Measurements from ENCODE around the gene UBE3A.

The UBE3A gene

DNA sequence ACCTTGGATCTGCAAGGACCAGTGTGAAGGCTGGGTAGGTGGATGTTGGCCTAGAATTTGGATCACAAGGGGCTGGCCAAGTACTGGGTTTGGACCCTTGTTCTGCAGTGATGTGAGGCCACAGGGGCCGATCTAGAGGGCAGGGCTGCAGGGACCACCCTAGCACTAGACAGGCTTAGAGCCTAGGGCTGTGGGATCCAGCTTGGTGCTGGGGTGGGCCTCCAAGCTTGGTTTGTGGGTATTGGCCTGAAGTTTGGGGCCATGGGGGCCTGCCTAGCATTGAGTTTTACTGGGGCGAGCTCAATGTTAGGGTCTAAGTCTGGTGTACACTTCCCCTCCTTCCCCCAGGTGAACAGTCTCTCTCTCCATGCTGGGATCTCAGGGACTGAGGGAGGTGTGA, 36.5 kb downstream of the UBE3A start:
- DNase-seq, result no peak

DNA sequence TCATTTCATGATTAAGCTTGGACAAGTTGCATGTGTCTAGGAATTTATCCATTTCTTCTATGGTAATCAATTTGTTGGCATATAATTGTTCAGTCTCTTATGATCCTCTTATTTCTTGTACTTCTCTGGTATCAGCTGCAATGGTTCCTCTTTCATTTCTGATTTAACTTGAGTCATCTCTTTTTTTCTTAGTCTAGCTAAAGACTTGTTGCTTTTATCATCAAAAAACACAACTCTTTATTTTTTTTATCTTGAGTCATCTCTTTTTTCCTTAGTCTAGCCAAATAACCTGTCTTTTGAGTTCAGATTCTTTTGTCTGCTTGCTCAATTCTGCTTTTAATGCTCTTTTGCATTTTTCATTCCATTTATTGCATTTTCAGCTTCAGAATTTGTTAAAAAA, 37.3 kb downstream of the UBE3A start:
- DNase-seq, result no peak

DNA sequence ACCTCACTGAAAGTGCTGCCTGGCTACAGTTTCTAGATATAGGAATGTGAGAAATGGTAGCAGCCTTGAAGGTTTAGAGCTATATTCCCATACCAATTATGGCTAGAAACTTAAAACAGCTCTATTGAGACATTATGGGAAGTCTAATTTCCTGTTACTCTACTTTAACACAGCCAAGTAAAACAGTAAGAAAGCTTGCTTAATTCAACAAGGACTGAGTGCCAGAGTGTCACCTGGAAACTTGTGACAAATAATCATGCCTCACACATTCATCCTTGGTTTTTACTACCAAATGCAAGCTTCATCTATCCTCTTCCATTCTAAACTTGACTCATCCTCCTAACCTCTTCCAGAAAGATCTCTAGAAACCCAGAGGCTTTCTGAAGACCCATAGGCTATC, 41.7 kb downstream of the UBE3A start:
- DNase-seq, result no peak

DNA sequence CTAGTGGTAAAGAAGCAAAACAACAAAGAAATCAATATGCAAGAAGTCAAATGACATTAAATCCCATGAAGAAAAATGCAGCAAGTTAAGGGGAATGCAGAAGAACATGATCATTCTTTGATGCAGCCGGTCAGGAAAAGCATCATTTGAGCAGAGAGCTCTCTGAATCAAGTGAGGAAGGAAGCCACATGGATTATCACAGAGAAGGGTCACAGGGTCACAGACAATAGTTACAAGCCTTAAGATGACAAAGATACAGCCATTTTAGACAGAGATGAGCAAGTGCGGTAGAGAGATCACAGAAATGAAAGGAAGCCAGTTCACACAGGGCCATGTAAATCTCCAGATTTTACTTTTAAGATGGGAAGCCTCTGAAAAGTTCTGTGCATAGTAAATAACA, 43.9 kb downstream of the UBE3A start:
- DNase-seq, result no peak

DNA sequence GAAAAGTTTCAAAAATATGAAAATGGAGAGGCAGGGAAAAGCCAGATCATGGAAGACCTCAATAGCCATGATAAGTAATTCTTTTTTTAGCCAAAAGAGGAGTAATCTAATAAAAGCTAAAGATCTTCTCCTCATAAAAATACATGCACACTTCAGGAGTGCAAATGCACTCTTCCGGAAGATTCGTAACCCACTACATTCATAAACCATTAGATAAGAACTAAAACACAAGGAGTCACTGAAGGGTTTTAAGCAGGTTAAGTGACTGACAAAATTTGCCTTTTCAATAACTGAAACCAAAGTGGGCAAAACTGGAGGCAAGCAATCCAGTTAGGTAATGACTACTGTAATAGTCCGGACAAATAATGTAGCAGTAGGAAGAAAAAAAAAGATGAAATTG, 46.0 kb downstream of the UBE3A start:
- DNase-seq, result no peak

DNA sequence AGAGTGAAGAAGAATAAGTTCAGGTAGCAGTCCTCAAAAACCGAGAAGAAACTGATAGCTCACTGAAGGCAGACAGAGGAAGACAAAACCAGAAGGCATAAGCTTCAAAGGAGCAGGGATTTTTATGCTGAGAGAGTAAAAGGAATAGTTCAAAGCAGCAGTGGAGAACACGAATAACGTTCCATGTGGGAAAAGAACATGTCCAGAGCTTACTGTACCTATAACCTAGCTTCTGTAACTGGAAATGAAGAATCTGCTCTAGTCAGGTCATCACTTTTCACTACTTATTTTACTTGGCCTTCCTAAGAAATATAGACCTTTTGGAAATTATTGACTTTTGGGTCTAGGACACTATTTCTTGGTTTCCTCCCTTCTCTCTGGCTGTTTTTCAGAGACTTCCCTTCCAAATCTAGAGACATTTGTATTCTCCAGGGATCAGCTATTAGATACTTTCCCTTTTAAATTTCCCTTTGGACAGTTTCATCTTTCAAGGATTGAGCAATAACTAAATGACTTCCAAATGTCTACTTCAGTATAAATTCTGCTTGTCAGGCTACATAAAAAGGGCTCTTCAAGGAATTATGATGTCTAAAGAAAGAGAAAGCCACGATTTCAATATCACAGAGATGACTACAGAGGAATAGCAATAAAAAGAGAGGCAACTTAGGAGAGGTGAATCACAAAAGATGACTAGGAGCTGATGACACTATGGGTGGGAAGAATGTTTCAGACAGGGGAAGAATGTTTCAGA, 46.7 kb downstream of the UBE3A start:
- DNase-seq, result no peak

DNA sequence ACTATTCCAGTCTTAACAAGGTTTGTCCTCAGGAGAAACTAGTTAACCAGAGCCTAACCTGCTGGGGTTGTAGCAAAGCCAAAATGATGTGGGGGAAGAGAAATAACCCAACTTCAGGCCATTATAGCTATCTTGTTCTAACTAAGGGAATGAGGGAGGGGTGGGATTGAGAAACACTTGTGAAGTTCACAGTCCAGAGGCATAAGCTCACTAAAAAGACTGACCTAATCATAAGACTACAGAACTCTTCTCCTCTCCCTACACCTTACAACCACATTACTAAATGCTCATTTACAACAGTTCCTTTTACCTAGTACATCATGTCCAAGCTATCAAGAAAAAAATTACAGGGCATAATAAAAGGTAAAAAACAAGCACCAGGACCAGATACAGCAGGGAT, 52.8 kb downstream of the UBE3A start:
- DNase-seq, result no peak

DNA sequence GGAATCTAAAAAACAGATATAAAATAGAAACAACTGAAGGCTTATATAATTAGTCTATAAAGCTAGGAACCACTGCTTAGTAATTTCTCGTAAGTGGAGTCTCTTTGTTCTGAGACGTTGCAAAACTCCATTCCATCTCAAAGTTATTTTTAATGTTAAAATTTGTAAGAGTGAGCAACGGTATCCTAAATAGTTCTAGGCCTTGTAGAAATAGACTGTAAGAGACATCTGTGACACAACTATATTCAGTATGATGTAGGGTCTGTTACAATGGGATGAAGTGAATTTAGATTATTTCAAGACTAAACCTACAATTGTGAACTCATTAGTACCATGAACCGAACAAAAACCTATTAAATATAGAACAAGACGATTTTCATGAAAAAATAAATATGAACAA, 57.2 kb downstream of the UBE3A start:
- no peak for DNase-seq

DNA sequence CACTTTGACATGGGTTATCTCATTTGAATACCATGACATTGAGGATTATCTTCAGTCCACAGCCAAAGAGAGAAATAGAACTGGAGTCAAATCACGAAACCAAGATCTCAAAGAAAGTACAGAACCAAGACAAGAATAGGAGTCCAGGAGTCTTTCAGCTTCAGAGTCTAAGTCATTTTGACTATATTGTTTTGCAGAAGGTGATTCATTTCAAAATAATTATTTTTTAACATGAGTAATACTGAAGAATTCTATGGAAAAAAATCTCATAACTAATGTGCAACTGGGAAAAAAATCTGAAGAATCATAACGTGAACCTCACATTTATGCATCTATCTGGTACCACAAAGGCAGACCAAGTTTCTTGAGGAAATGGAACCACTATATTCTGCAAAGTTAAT, 60.3 kb downstream of the UBE3A start:
- no peak for DNase-seq

DNA sequence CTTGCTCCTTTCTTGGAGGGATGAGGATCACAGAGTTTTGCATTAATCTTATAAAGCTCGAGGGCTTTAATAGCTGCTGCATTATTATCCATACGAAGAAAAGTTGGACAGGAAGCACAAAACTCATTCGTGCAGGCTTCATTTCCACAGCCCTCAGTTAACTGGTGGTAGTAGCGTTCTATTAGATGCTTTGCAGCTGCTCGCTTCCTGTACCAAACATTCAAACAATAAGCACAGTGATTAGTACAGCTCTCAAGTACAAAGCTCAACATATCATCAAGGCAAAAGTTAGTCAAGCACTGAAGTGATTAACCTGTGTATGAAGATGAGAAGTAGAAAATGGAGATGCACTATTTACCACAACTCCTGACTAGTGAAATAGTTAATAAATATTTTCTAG, 63.3 kb downstream of the UBE3A start:
- DNase-seq, result no peak

DNA sequence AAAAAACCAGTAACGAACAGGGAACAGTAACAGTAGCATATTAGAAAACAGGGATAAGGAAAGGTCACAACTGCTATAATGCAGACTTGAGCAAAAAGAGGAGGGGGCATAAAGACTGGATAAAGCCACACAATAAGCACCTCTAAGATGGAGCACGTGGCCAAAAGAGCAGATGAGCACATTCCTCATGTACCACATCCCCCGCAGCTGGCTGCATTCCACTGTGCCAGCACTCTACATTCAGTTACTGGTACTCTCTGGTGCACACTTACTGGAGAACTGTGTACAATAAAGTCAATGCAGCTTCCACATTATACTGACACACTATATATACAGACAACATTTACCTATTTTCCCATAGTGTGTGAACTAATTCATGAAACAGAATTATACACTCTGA, 64.7 kb downstream of the UBE3A start:
- DNase-seq, result no peak

DNA sequence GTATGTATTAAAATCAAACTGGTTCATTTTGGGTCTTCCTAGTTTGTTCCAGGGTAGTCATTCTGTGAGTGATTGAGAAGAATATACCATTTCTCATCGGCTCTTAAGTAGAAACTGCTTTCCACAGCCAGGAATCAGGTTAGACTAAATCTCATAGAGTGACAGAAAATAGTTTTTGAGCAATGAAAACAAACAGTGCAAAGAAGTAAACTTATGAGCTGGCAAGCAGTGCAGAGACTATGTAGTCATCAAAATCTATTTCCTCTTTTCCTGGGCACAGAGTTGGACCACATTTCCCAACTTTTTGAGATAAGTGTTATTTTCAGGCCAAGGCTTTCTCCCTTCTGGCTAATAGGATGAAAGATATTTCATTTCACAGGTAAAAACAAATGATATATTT, 66.5 kb downstream of the UBE3A start:
- no peak for DNase-seq

DNA sequence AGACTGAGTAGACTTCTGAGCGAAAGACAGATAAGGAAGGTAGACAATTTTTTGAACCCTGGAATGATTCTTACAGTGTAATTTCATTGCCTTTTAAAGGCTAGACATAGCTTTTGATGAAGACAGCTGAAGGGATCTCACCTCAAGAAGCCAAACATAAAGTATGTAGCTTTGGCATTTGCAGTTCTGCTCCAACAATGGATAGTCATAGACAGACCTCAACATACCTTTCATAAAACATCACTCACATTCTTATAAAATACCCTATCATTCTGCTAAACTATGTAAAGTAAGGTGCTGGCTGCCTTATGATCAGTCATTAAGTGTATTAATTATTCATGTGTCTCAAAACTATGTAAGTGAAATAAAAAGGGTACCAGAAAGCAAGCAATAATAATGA, 70.0 kb downstream of the UBE3A start:
- DNase-seq, result no peak

DNA sequence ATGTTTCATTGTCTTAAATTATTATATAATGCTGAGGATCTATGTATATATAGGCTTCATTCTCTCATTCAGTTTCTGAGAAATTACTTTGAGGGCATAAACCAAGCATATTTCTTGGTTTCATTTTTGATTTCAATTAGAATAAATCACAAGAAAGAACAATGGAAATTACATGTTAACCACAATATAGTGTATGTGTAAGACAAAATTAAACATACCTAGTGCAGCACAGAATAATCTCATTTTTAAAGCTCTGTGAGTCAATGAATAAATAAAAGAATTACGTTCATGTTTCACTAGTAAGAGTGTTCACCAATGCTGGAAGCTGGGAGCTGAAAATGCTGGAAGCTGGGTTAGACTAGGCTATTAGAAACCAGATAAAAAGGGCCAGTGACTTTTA, 72.8 kb downstream of the UBE3A start:
- DNase-seq, result no peak

DNA sequence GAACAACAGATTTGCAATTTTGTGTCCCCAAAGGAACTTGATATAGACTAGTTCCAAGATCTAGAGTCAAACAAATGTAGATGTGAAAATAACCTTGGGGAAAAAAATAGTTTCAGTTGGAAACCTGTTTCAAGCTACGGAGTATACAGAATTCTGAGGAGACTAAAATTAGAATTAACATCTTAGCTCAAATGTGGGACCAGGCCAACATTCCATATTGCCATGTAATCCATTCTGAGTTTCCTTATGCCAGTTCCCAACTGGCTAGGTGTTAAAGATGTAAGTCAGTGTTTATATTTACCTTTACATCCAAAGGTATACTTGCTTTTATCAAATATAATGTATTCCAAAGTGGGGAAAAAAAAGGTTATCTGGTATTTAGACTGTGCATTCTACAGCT, 76.3 kb downstream of the UBE3A start:
- no peak for DNase-seq

DNA sequence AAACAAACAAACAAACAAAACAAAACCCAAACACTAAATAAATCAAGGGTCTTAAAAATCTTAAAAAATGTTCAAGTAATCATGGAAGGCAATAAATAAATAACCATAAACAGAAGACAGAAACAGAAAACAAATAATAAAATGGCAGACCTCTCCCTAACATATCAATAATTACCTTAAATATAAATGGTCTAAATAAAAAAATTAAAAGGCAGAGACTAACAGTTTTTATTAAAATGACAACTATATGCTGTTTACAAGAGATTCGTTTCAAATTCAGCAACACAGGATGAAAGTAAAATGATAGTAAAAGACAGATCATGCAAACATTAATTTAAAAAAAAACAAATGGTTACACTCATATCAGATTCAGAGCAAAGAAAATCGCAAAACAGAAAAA, 91.1 kb downstream of the UBE3A start:
- no peak for DNase-seq

DNA sequence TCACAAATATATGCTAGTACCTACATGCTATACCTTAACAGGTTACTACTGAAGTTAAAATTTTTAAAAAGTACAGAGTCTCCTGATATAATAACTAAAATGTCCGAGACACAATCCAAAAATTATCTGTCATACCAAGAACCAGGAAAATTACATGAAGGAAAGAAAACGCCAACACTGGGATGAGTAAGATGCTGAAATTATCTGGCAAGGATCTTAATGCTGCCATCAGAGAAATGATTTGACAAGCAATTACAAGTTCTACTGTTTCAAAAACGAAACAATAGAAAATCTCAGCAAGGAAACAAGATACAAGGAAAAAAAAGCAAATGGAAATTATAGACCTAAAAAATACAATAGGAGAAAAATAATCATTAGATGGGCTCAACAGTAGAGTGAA, 92.5 kb downstream of the UBE3A start:
- DNase-seq, result no peak

DNA sequence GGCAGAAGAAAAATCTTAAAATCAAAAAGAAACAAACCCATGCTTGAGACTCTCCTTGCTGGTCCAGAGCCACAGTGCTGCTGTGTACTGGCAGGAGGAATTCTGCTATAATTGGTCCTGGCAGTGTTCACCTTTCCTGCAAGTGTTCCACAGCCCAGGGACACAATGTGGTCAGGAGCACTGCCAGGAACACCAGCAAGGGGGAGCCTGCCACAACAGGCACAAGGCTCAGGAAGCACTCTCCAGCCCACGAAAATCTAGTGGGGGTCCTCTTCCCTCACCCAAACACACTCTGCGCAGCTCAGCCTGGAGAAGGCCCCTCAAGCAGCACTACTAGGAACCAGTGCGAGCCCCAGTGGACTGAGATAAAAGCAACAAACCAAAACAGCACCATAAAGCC, 92.9 kb downstream of the UBE3A start:
- no peak for DNase-seq

DNA sequence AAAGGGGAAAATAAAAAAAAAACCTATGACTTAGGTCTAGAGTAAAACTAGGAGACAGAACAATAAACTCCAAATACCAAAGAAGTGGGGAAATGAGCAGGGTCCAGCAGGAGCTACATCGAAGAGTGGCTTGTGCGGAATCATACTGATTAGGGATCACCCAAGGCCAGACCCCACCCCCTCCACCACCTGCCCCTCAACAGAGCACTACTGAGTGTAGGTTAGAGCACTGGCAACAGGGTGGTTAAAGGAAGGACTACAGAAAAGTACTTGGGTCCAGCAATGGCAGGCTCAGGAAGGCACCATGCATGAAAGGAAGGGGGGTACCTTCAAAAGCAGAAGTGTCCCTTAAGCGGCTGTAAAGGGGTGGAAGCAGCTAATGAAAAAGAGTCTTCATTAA, 96.2 kb downstream of the UBE3A start:
- no peak for DNase-seq

DNA sequence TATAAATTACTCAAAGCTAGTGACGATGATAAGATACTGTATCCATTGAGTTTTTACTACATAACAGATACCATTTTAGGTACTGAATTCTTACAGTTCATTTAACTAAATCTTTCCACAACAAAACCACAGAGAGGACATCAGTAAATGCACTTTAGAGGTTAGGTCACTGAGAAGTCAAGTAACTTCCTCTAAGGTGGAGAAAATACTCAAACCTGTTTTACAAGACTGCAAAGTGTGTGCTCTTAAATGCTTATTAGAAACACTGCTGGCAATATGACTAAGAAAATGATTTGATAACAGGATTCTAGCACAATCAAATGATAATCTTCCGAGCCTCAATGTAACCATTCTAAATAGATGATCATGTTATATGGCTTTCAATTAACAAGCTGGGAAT, 99.4 kb downstream of the UBE3A start:
- DNase-seq, result no peak

DNA sequence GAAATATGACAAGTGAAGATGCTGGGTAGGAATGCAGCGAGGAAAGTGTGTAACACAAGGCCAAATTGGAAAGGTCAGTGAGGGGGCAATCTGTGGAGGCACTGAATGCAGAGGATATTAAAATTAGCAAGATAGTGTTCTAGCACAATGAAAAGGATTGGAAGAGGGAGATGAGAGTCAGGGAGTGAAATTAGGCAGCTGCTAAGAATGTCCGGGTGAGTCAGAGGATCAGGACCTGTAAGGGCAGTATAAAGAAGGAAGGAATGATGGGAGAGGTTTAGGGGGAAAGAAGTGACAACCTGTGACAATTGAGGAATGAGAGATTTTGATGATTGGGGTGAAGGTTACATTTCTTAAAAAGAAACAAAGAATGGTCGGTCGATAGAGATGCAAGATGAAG, 103.5 kb downstream of the UBE3A start:
- DNase-seq, result no peak

DNA sequence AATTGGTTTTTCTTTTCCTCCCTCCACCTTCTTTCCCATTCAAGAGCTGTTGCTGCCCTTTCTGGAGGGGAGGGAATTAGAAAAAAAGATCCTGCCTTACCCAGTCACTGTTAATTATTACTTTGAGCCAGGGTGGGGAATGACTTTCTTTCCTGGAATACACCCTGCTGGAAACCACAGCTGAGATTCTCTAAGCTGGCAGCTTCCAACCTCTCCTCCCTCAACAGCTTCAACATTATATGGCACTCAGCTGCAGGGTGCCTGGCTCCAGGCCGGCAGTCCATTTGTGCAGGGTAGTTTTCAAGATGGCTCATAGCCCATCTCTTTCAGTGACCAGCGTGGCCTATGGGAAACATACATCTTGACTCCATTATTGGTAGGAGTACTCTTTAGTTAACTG, 105.8 kb downstream of the UBE3A start:
- no peak for DNase-seq

DNA sequence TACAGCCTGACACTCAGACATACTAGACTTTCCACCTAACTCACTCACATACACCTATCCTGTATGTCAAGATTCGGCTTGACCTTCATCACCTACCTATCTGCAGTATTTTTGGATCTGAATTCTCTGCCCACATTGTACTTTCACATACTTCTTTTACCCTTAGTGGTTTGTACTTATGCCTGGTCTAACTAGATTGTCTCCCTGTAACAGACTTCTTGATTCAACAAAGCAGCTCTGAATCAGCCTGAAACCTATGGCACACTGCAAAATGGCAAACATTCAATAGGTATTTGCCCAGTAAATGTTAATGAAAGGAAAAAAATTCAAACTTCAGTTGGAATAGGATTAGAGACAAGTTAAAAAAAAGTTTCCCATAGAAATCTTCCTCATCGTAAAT, 106.5 kb downstream of the UBE3A start:
- no peak for DNase-seq

DNA sequence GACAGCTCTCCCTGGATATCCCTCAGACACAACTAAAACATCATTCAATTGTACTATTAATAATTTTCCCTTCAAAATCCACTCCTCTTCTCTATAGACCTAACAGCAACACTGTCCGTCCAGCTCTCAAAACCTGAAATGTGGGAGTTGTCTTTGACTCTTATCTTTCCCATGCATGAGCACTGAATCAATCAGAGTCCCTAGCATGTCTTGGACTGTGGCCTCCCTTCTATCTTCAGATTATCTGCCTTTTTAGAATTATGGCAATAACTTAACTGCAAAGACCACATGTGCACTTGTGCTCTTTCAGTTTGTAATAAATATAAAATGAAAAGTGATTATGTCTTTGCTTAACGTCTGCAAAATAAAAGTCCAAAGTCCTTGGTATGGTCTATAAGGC, 107.0 kb downstream of the UBE3A start:
- DNase-seq, result no peak

DNA sequence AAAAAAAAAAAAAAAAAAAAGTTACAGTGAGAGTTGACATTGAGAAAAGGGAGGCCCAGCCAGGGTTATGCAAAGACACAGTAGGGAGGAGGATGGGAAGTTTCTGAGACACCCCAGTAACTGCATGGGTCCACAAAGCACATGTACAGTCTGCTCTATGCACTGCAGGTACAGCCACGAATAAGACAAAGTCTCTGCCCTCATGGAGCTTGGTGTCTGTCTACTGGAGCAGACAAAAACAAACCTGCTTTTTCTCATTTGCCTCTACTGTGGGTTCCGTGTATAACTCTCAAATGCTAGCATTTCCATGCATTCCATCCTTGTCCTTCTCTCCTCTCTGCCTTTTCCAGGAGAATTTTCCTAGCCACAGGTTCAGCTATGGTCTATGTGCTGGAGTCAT, 107.4 kb downstream of the UBE3A start:
- DNase-seq, result no peak

DNA sequence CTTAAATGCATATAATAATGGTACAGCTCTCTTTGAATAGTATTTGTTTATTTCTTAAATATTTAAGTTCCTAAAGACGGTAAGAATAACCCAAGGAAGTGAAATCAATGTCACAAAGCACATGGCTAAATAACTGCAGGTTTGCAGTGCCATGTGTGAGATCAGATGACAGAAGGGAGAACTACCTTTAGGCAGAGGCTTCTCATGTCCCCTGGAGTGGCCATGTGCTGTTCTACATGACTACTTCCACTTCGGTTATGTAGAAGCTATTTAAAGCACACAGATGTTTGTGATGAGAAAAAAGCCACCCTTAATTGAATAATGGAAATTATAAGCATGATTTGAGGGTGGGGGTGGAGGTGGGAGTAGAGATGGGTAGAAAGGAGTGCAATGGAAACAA, 109.1 kb downstream of the UBE3A start:
- no peak for DNase-seq
